GM12891 (cell line): ENCODE results near the gene TPGS1.

ENCODE experiments used
- PAX5 ChIP-seq: IDR thresholded peaks from 2 replicates; pipeline ENCODE4 v1.6.1; 2011; ENCODE audit warnings: low read length, moderate library complexity, mild to moderate bottlenecking; ENCODE audit not compliant: insufficient read depth, severe bottlenecking
- POLR2A ChIP-seq: IDR thresholded peaks from 2 replicates; pipeline ENCODE4 v1.6.1; 2011; ENCODE audit warnings: low read depth, low read length, control low read depth
- POLR2AphosphoS5 ChIP-seq: IDR thresholded peaks from 2 replicates; pipeline ENCODE4 v1.6.1; 2011; ENCODE audit warnings: low read depth, low read length, control low read depth
- POU2F2 ChIP-seq: IDR thresholded peaks from 2 replicates; pipeline ENCODE4 v1.6.1; 2011; ENCODE audit warnings: low read depth, mild to moderate bottlenecking, control low read depth, low read length, moderate library complexity
- SPI1 ChIP-seq: IDR thresholded peaks from 2 replicates; pipeline ENCODE4 v1.6.1; 2011; ENCODE audit warnings: low read depth, low read length, control low read depth
- TAF1 ChIP-seq: IDR thresholded peaks from 2 replicates; pipeline ENCODE4 v1.6.1; 2011; ENCODE audit warnings: low read depth, low read length, control low read depth

DNA sequence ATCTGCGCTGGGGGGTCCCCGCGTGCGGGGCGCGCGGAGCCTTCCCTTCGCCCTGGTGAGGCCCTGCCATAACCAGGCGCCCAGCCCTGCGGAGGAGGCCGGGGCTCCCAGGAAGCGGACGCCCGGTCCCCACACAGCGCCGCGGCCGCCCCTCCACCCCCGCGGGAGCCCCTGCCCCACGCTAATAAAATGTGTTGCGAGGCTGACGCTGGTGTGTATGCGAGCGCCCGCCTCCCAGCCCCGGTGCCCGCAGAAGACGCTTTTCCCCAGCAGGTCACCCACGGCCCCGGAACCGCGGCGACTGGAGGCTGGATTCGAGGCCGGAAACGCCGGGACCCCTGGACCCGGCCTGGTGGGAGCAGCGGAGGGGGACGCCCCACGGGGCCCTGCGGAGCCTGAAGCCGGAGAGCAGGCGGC lies 12.2 kb downstream of the TPGS1 start:
- TF ChIP-seq POLR2A (no peak), POLR2AphosphoS5 (no peak), SPI1 (no peak), TAF1 (no peak), POU2F2 (no peak), PAX5 (no peak)
